ENCODE data around the gene NUAK1. TPM values are rescaled to one million over a fixed set of nuclear protein-coding genes. Genes with fewer than 3 reads are reported as not detected.
"Not testable (repeated sequence)": the region's sequence is repeated elsewhere in the genome, so short reads cannot be mapped to it uniquely, and the experiment has no call there.

The NUAK1 gene
- total and polyA plus RNA-seq, 7 donors: 1.8 to 12.1 (median 5.8) TPM

GRCh38 chr12:106019144-106019543 lies 119.6 kb downstream of the NUAK1 start:
- 74 to 78% methylated on average over 2 of the region's 2 CpGs for WGBS, 2 donors
- intact Hi-C loops (cut with DNase I): no loop called here
- no peaks in the 10 kb centered on the region for H3K27me3 ChIP-seq
- no peaks in the 10 kb centered on the region for H3K4me1 ChIP-seq
- TF ChIP-seq EP300 (IDR thresholded peaks at IDR 0.05) (no peak), POLR2A (IDR thresholded peaks at IDR 0.05) (no peak), POLR2AphosphoS5 (IDR thresholded peaks at IDR 0.05) (no peak), CTCF (IDR thresholded peaks at IDR 0.05) (no peak)
- no peak overlapping the region for H3K27ac ChIP-seq
- H3K9me3 ChIP-seq: peaks cover 0 to 2% (median 0%) of the 10 kb centered on the region in 4 donors
- no peak overlapping the region for H3K4me3 ChIP-seq
- DNase-seq: no peak
- no peaks in the 10 kb centered on the region for H3K36me3 ChIP-seq

- no peaks in the 10 kb centered on the region for H3K36me3 ChIP-seq
- H3K27me3 ChIP-seq: no peaks in the 10 kb centered on the region
- TF ChIP-seq POLR2A (IDR thresholded peaks at IDR 0.05) (no peak), EP300 (IDR thresholded peaks at IDR 0.05) (no peak), CTCF (IDR thresholded peaks at IDR 0.05) (no peak), POLR2AphosphoS5 (IDR thresholded peaks at IDR 0.05) (no peak)
- intact Hi-C loops (cut with DNase I): no loop called here
- 89 to 97% methylated on average over 1 of the region's 1 CpG for WGBS, 2 donors
- no peak overlapping the region for H3K27ac ChIP-seq
- peaks cover 0 to 2% (median 0%) of the 10 kb centered on the region in 4 donors for H3K9me3 ChIP-seq
- no peak for DNase-seq
- no peak overlapping the region for H3K4me3 ChIP-seq
- no peaks in the 10 kb centered on the region for H3K4me1 ChIP-seq
Observed at GRCh38 chr12:106018286-106018685, 120.5 kb downstream of the NUAK1 start.

- H3K9me3 ChIP-seq; intact Hi-C loops (cut with DNase I); H3K4me1 ChIP-seq; DNase-seq; H3K27ac ChIP-seq; H3K4me3 ChIP-seq; H3K27me3 ChIP-seq; H3K36me3 ChIP-seq: not testable (repeated sequence)
- 91 to 93% methylated on average over 7 of the region's 7 CpGs for WGBS, 2 donors
Observed at GRCh38 chr12:106016601-106017278, 122.0 kb downstream of the NUAK1 start.

GRCh38 chr12:106015646-106016045 lies 123.1 kb downstream of the NUAK1 start:
- Histone ChIP-seq H3K27me3 (no peaks in the 10 kb centered on the region), H3K36me3 (no peaks in the 10 kb centered on the region), H3K9me3 (peaks cover 0 to 2% (median 0%) of the 10 kb centered on the region in 4 donors), H3K4me1 (no peaks in the 10 kb centered on the region), H3K4me3 (no peak overlapping the region), H3K27ac (no peak overlapping the region)
- intact Hi-C loops (cut with DNase I): no loop called here
- WGBS, 2 donors: 85 to 86% methylated on average over 12 of the region's 12 CpGs
- no peak for DNase-seq
- no peak for TF ChIP-seq EP300 (IDR thresholded peaks at IDR 0.05)
- no peak for TF ChIP-seq CTCF (IDR thresholded peaks at IDR 0.05)
- no peak for TF ChIP-seq POLR2AphosphoS5 (IDR thresholded peaks at IDR 0.05)
- TF ChIP-seq POLR2A (IDR thresholded peaks at IDR 0.05): no peak

- H3K27me3 ChIP-seq: no peaks in the 10 kb centered on the region
- TF ChIP-seq CTCF (IDR thresholded peaks at IDR 0.05) (no peak), POLR2AphosphoS5 (IDR thresholded peaks at IDR 0.05) (no peak), POLR2A (IDR thresholded peaks at IDR 0.05) (no peak), EP300 (IDR thresholded peaks at IDR 0.05) (no peak)
- H3K4me1 ChIP-seq: no peaks in the 10 kb centered on the region
- H3K4me3 ChIP-seq: no peak overlapping the region
- intact Hi-C loops (cut with DNase I): no loop called here
- H3K27ac ChIP-seq: no peak overlapping the region
- DNase-seq: no peak
- 91 to 94% methylated on average over 4 of the region's 4 CpGs for WGBS, 2 donors
- no peaks in the 10 kb centered on the region for H3K36me3 ChIP-seq
- H3K9me3 ChIP-seq: peaks cover 0 to 2% (median 0%) of the 10 kb centered on the region in 4 donors
Observed at GRCh38 chr12:106013941-106014340, 124.8 kb downstream of the NUAK1 start.

Other genes starting within 250 kb of the NUAK1 start
- 10 to 100 TPM; 23.2 to 35.7 (median 25.5) TPM for gene CKAP4, start 109.1 kb upstream of the NUAK1 start, total RNA-seq
- gene CKAP4, start 109.1 kb upstream of the NUAK1 start, polyA plus RNA-seq: 10 to 100 TPM in 2 of 3 donors, 1 to 10 TPM in 1; 9.2 to 49.1 (median 11.4) TPM
- gene TCP11L2, start 163.8 kb upstream of the NUAK1 start, total RNA-seq: 10 to 100 TPM; 38.4 to 53.5 (median 49.3) TPM
- gene TCP11L2, start 163.8 kb upstream of the NUAK1 start, polyA plus RNA-seq: 1 to 10 TPM; 3.0 to 9.5 (median 9.3) TPM
- 1 to 10 TPM; 3.9 to 5.4 (median 4.8) TPM for gene POLR3B, start 218.8 kb upstream of the NUAK1 start, total RNA-seq
- 1 to 10 TPM; 1.8 to 4.0 (median 3.5) TPM for gene POLR3B, start 218.8 kb upstream of the NUAK1 start, polyA plus RNA-seq